Astrocyte (in vitro differentiated cells and primary cell): ENCODE results near the gene GABRP. TPM values are rescaled to one million over a fixed set of nuclear protein-coding genes. Genes with fewer than 3 reads are reported as not detected.
A peak's percentile ranks its signal among the peaks of the same experiment; 100 is the strongest.

Experiments
- DNase-seq: peaks from one replicate; pipeline ENCODE4 v3.0.0-alpha.2; 2010; ENCODE audit warnings: low read depth
- FAIRE-seq: peaks from 2 replicates; lab custom pipeline; 2011; peaks lifted over from hg19 to GRCh38; lab: Jason Lieb, UNC
- H2AFZ ChIP-seq: 2 replicates; pipeline ENCODE4 v1.6.0; 2012; ENCODE audit warnings: low read depth, low read length, inconsistent platforms
- H3K27ac ChIP-seq: 2 replicates; pipeline ENCODE4 v1.5.1; 2011; ENCODE audit warnings: low read depth, low read length, inconsistent platforms
- H3K27me3 ChIP-seq: 2 replicates; pipeline ENCODE4 v1.6.0; 2011; ENCODE audit warnings: low read length, inconsistent platforms; ENCODE audit not compliant: insufficient read depth
- H3K36me3 ChIP-seq: 2 replicates; pipeline ENCODE4 v1.5.1; 2011; ENCODE audit warnings: low read length, inconsistent platforms; ENCODE audit not compliant: insufficient read depth
- H3K4me1 ChIP-seq: 2 replicates; pipeline ENCODE4 v1.5.1; 2011; ENCODE audit warnings: low read length, inconsistent platforms; ENCODE audit not compliant: insufficient read depth
- H3K4me2 ChIP-seq: 2 replicates; pipeline ENCODE4 v1.6.0; 2012; ENCODE audit warnings: low read length, inconsistent platforms
- H3K4me3 ChIP-seq: 2 replicates; pipeline ENCODE4 v1.5.1; 2011; ENCODE audit warnings: low read depth, mild to moderate bottlenecking, low read length, inconsistent platforms; ENCODE audit not compliant: insufficient read depth
- H3K79me2 ChIP-seq: 2 replicates; pipeline ENCODE4 v1.6.0; 2012; ENCODE audit warnings: mild to moderate bottlenecking, low read length, inconsistent platforms; ENCODE audit not compliant: insufficient read depth
- H3K9ac ChIP-seq: 2 replicates; pipeline ENCODE4 v1.6.0; 2012; ENCODE audit warnings: mild to moderate bottlenecking, low read length, inconsistent platforms
- H3K9me3 ChIP-seq: 2 replicates; pipeline ENCODE4 v1.5.1; 2012; ENCODE audit warnings: low read depth, mild to moderate bottlenecking, low read length, inconsistent platforms; ENCODE audit not compliant: insufficient read depth
- H4K20me1 ChIP-seq: 2 replicates; pipeline ENCODE4 v1.6.0; 2012; ENCODE audit warnings: low read length, inconsistent platforms; ENCODE audit not compliant: insufficient read depth
- H3K27ac Mint-ChIP-seq: one replicate; pipeline ENCODE4 v1.8.0; 2021; ENCODE audit warnings: mild to moderate bottlenecking, mixed read lengths; ENCODE audit not compliant: unreplicated experiment
- H3K27me3 Mint-ChIP-seq: one replicate; pipeline ENCODE4 v1.8.0; 2021; ENCODE audit warnings: low read depth, mixed read lengths; ENCODE audit not compliant: unreplicated experiment
- H3K36me3 Mint-ChIP-seq: one replicate; pipeline ENCODE4 v1.8.0; 2021; ENCODE audit warnings: low read depth, mixed read lengths; ENCODE audit not compliant: unreplicated experiment
- H3K4me1 Mint-ChIP-seq: one replicate; pipeline ENCODE4 v1.8.0; 2021; ENCODE audit warnings: low read depth, mixed read lengths; ENCODE audit not compliant: unreplicated experiment
- H3K4me3 Mint-ChIP-seq: one replicate; pipeline ENCODE4 v1.8.0; 2021; ENCODE audit warnings: mild to moderate bottlenecking, moderate library complexity, mixed read lengths; ENCODE audit not compliant: unreplicated experiment
- H3K9me3 Mint-ChIP-seq: one replicate; pipeline ENCODE4 v1.8.0; 2021; ENCODE audit warnings: mild to moderate bottlenecking, mixed read lengths; ENCODE audit not compliant: unreplicated experiment
- CTCF ChIP-seq: IDR thresholded peaks from 2 replicates; pipeline ENCODE4 v1.5.1; 2011; ENCODE audit warnings: low read depth, mild to moderate bottlenecking, inconsistent platforms, low read length, moderate library complexity; ENCODE audit not compliant: insufficient read depth
- EZH2 ChIP-seq: IDR thresholded peaks from 2 replicates; pipeline ENCODE4 v1.6.1; 2012; ENCODE audit warnings: mild to moderate bottlenecking, low read length, inconsistent platforms; ENCODE audit not compliant: insufficient read depth
- total RNA-seq: library from RNA; stranded (reverse); gene quantifications from 2 replicates; pipeline ENCODE4 v1.2.1, GENCODE V29; 2021

The GABRP gene
- total RNA-seq, 1 donor from 2014 or later = 0.45 TPM

DNA sequence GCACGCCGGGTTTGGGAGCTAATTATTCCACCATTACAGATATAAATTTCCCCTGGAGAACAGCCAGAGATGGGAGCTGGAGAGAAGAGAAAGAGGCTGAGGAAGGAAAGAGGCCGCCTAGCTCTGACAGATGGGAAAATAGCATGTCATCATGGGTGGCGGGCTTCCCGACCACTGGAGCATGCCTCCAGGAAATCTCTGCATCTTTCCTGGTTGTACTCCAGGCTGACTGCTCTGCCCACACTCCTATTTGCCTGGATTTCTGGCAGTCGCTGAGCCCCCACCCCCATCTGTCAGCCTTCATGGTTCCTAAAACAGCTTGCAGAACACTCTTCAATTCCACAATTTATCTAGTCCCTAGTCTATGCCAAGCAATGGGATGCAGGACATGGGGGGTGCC lies 14.3 kb upstream of the GABRP start:
- DNase-seq (no peak), FAIRE-seq (no peak)
- H3K79me2 ChIP-seq = no peaks in the 10 kb centered on the region
- H3K4me3 ChIP-seq = no peak overlapping the region
- H3K27ac ChIP-seq = no peak overlapping the region
- H3K9me3 ChIP-seq = no peaks in the 10 kb centered on the region
- H2AFZ ChIP-seq = no peak overlapping the region
- no peak for TF ChIP-seq EZH2
- TF ChIP-seq CTCF = no peak
- Mint-ChIP-seq H3K4me1 (no peaks in the 10 kb centered on the region), H3K4me3 (no peak overlapping the region), H3K36me3 (no peaks in the 10 kb centered on the region), H3K27me3 (peaks cover 31% of the 10 kb centered on the region), H3K9me3 (no peaks in the 10 kb centered on the region), H3K27ac (no peak overlapping the region)
- H3K9ac ChIP-seq = no peak overlapping the region
- no peaks in the 10 kb centered on the region for H3K4me1 ChIP-seq
- no peak overlapping the region for H3K4me2 ChIP-seq
- no peaks in the 10 kb centered on the region for H4K20me1 ChIP-seq
- no peaks in the 10 kb centered on the region for H3K27me3 ChIP-seq
- H3K36me3 ChIP-seq = no peaks in the 10 kb centered on the region

GRCh38 chr5:170769898-170770416 lies 13.6 kb upstream of the GABRP start:
- Histone ChIP-seq H3K4me3 (no peak overlapping the region), H4K20me1 (no peaks in the 10 kb centered on the region), H3K36me3 (no peaks in the 10 kb centered on the region), H3K9me3 (no peaks in the 10 kb centered on the region), H3K4me2 (no peak overlapping the region), H2AFZ (no peak overlapping the region), H3K9ac (no peak overlapping the region), H3K4me1 (no peaks in the 10 kb centered on the region), H3K27me3 (no peaks in the 10 kb centered on the region), H3K27ac (no peak overlapping the region), H3K79me2 (no peaks in the 10 kb centered on the region)
- H3K9me3 Mint-ChIP-seq = no peaks in the 10 kb centered on the region
- H3K27ac Mint-ChIP-seq = peak overlapping the region; percentile 37
- peaks cover 2% of the 10 kb centered on the region for H3K36me3 Mint-ChIP-seq
- no peaks in the 10 kb centered on the region for H3K4me1 Mint-ChIP-seq
- H3K27me3 Mint-ChIP-seq = peaks cover 32% of the 10 kb centered on the region
- no peak for DNase-seq
- no peak overlapping the region for H3K4me3 Mint-ChIP-seq
- no peak for FAIRE-seq
- TF ChIP-seq EZH2 (no peak), CTCF (no peak)

DNA sequence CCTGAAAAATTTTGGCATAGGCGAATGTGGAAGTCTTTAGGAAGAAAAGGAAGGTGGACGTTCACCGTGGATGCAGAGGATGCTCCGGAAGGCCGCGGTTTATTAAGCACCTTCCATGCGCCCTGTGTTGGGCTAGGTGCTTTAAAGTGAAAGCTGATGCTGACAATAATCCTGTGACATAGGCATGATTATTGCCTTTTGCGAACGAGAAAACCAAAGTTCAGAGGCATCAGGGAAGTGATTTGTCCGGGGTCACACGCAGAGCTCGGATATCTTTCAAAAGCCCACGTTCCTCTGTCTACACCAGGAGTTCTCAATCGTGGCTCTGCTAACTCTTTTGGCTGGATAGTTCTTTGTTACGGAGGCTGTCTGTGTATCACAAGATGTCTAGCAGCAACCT lies 12.0 kb upstream of the GABRP start:
- Mint-ChIP-seq H3K4me1 (no peaks in the 10 kb centered on the region), H3K4me3 (no peak overlapping the region), H3K27ac (no peak overlapping the region), H3K27me3 (peaks cover 32% of the 10 kb centered on the region), H3K9me3 (no peaks in the 10 kb centered on the region), H3K36me3 (peaks cover 2% of the 10 kb centered on the region)
- H3K27ac ChIP-seq = no peak overlapping the region
- no peaks in the 10 kb centered on the region for H3K36me3 ChIP-seq
- no peaks in the 10 kb centered on the region for H3K9me3 ChIP-seq
- no peaks in the 10 kb centered on the region for H4K20me1 ChIP-seq
- no peak for TF ChIP-seq CTCF
- TF ChIP-seq EZH2 = no peak
- H3K79me2 ChIP-seq = no peaks in the 10 kb centered on the region
- FAIRE-seq (no peak), DNase-seq (no peak)
- no peak overlapping the region for H3K9ac ChIP-seq
- no peaks in the 10 kb centered on the region for H3K4me1 ChIP-seq
- no peak overlapping the region for H3K4me3 ChIP-seq
- no peak overlapping the region for H3K4me2 ChIP-seq
- H2AFZ ChIP-seq = no peak overlapping the region
- H3K27me3 ChIP-seq = no peaks in the 10 kb centered on the region
